Ovary (tissue), 3 donors: ENCODE measurements around the gene ECEL1.

ENCODE experiments used
- CTCF ChIP-seq, 3 donors: fragments of 450-650 bp in 2 of 3; fragments of 200-600 bp in 1 of 3; IDR thresholded peaks; one replicate each; pipeline versions ENCODE4 v1.5.1 to v1.8.0; 2016 to 2022; ENCODE audit warnings: antibody characterized with exemption in 3 of 3, mild to moderate bottlenecking in 1 of 3
- POLR2A ChIP-seq: fragments of 450-650 bp; IDR thresholded peaks from one replicate; pipeline ENCODE4 v1.6.1; 2017; ENCODE audit warnings: antibody characterized with exemption, mild to moderate bottlenecking, moderate library complexity
- donor health status: DM: no; HTN: no; CAD: no.

GRCh38 chr2:232525199-232525598 is 37.6 kb upstream of the ECEL1 start:
- TF ChIP-seq CTCF (IDR thresholded peaks at IDR 0.05) (no peak), POLR2A (no peak)
